ENCODE measurements around the gene CCDC107.

Gene CCDC107

GRCh38 chr9:35675204-35675603, 17.1 kb downstream of the CCDC107 start:
- TF ChIP-seq, protein P1, sequence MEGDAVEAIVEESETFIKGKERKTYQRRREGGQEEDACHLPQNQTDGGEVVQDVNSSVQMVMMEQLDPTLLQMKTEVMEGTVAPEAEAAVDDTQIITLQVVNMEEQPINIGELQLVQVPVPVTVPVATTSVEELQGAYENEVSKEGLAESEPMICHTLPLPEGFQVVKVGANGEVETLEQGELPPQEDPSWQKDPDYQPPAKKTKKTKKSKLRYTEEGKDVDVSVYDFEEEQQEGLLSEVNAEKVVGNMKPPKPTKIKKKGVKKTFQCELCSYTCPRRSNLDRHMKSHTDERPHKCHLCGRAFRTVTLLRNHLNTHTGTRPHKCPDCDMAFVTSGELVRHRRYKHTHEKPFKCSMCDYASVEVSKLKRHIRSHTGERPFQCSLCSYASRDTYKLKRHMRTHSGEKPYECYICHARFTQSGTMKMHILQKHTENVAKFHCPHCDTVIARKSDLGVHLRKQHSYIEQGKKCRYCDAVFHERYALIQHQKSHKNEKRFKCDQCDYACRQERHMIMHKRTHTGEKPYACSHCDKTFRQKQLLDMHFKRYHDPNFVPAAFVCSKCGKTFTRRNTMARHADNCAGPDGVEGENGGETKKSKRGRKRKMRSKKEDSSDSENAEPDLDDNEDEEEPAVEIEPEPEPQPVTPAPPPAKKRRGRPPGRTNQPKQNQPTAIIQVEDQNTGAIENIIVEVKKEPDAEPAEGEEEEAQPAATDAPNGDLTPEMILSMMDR (IDR thresholded peaks at IDR 0.05; ENCODE audit: insufficient read depth, missing control alignments): no peak
- DNase-seq (ENCODE audit: insufficient read length, low spot score) (no peak), FAIRE-seq (no peak)

DNA sequence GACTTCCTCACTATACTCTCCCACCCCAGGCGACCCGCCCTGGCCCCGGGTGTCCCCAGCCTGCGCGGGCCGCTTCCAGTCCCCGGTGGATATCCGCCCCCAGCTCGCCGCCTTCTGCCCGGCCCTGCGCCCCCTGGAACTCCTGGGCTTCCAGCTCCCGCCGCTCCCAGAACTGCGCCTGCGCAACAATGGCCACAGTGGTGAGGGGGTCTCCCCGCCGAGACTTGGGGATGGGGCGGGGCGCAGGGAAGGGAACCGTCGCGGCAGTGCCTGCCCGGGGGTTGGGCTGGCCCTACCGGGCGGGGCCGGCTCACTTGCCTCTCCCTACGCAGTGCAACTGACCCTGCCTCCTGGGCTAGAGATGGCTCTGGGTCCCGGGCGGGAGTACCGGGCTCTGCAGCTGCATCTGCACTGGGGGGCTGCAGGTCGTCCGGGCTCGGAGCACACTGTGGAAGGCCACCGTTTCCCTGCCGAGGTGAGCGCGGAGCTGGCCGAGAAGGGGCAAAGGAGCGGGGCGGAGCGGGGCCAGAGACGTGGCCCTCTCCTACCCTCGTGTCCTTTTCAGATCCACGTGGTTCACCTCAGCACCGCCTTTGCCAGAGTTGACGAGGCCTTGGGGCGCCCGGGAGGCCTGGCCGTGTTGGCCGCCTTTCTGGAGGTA, 17.8 kb downstream of the CCDC107 start:
- TF ChIP-seq, protein P1 (IDR thresholded peaks at IDR 0.05; ENCODE audit: insufficient read depth, missing control alignments): no peak
- FAIRE-seq (no peak), DNase-seq (ENCODE audit: insufficient read length, low spot score) (no peak)

DNA sequence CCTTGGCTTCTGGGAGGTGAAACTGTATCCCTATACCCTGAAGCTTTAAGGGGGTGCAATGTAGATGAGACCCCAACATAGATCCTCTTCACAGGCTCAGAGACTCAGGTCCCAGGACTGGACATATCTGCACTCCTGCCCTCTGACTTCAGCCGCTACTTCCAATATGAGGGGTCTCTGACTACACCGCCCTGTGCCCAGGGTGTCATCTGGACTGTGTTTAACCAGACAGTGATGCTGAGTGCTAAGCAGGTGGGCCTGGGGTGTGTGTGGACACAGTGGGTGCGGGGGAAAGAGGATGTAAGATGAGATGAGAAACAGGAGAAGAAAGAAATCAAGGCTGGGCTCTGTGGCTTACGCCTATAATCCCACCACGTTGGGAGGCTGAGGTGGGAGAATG, 21.0 kb downstream of the CCDC107 start:
- FAIRE-seq: no peak

DNA sequence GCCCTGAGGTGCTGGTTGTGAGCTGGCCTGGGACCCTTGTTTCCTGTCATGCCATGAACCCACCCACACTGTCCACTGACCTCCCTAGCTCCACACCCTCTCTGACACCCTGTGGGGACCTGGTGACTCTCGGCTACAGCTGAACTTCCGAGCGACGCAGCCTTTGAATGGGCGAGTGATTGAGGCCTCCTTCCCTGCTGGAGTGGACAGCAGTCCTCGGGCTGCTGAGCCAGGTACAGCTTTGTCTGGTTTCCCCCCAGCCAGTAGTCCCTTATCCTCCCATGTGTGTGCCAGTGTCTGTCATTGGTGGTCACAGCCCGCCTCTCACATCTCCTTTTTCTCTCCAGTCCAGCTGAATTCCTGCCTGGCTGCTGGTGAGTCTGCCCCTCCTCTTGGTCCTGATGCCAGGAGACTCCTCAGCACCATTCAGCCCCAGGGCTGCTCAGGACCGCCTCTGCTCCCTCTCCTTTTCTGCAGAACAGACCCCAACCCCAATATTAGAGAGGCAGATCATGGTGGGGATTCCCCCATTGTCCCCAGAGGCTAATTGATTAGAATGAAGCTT, 21.8 kb downstream of the CCDC107 start:
- no peak for DNase-seq (ENCODE audit: insufficient read length, low spot score)
- TF ChIP-seq, protein P1 (IDR thresholded peaks at IDR 0.05; ENCODE audit: insufficient read depth, missing control alignments): no peak
- no peak for FAIRE-seq

More for the DNA sequence above, 21.0 kb downstream of the CCDC107 start:
- TF ChIP-seq, protein P1 (IDR thresholded peaks at IDR 0.05; ENCODE audit: insufficient read depth, missing control alignments): no peak
- DNase-seq (ENCODE audit: insufficient read length, low spot score): no peak

DNA sequence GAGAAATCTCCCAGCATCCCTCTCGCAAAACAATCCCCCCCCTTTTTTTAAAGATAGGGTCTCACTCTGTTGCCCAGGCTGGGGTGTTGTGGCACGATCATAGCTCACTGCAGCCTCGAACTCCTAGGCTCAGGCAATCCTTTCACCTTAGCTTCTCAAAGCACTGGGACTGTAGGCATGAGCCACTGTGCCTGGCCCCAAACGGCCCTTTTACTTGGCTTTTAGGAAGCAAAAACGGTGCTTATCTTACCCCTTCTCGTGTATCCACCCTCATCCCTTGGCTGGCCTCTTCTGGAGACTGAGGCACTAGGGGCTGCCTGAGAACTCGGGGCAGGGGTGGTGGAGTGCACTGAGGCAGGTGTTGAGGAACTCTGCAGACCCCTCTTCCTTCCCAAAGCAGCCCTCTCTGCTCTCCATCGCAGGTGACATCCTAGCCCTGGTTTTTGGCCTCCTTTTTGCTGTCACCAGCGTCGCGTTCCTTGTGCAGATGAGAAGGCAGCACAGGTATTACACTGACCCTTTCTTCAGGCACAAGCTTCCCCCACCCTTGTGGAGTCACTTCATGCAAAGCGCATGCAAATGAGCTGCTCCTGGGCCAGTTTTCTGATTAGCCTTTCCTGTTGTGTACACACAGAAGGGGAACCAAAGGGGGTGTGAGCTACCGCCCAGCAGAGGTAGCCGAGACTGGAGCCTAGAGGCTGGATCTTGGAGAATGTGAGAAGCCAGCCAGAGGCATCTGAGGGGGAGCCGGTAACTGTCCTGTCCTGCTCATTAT, 22.4 kb downstream of the CCDC107 start:
- FAIRE-seq (no peak), DNase-seq (ENCODE audit: insufficient read length, low spot score) (no peak)
- TF ChIP-seq, protein P1 (IDR thresholded peaks at IDR 0.05; ENCODE audit: insufficient read depth, missing control alignments): no peak

GRCh38 chr9:35681341-35682002, 23.4 kb downstream of the CCDC107 start:
- DNase-seq (ENCODE audit: insufficient read length, low spot score) (no peak), FAIRE-seq (no peak)
- TF ChIP-seq, protein P1 (IDR thresholded peaks at IDR 0.05; ENCODE audit: insufficient read depth, missing control alignments): no peak
